HG02870 (cell line): ENCODE data around the gene CHRND.
"Not testable (repeated sequence)": the region's sequence is repeated elsewhere in the genome, so short reads cannot be mapped to it uniquely, and the experiment has no call there.

Source experiments
- ATAC-seq: cut with Tn5 transposase; IDR thresholded peaks from one replicate; pipeline ENCODE4 v1.9.1; 2021; ENCODE audit warnings: mild to moderate bottlenecking, moderate library complexity; ENCODE audit not compliant: unreplicated experiment

Gene CHRND

GRCh38 chr2:232524771-232525170 lies 1.2 kb upstream of the CHRND start:
- ATAC-seq: no peak

- ATAC-seq: no peak
Observed at GRCh38 chr2:232525199-232525598, 761 bp upstream of the CHRND start.

GRCh38 chr2:232526372-232526941 lies 497 bp downstream of the CHRND start:
- ATAC-seq: no peak

DNA sequence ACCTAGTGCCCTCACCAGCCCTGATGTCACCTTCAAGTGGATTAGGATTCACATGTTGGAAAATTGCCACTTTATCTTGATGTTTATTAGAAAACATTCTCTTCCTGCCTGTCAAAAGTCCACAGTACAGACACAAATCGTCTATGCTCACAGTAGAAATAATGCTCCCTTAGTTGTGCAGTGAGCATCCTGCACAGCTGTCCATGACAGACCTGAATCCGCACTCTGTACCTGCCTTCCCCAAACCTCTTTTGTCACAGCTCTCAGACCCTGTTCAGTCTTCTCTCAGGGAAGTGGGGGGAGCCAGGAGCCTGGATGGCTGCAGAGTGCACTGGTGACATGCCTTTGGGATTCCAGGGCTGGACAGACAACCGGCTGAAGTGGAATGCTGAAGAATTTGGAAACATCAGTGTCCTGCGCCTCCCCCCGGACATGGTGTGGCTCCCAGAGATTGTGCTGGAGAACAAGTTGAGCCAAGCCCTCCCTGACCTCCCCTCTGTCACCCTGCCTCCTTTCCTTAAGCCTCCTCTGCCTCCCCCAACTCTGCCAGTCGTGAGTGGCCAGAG lies 2.0 kb downstream of the CHRND start:
- ATAC-seq: no peak

DNA sequence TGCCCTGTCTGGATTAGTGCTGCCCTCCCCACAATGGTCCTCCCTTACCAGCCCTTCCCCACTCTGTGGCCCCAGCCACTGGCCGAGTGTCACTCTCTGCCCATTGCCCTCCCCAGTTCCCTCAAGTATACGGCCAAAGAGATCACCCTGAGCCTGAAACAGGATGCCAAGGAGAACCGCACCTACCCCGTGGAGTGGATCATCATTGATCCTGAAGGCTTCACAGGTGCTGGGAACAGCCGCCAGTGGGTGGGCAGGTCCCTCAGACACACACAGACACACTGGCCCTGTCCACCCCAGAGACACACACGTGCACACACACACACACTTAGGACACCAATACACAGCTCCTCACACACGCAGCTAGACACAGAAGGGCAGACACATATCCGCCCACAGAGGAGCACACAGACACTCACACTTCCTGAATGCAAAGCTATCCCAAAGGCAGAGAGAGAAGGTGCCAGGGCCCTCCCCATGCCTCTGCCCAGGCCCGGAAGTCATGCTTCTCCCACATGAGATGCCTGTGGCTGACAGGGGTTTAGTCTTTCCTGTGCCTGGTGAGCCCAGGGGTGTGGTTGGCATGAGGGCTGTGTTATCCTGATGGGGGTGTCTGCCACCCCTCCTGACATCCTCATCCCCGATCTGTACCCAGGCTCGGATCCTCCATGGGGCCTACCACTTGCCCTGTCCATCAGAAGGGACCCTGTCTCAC lies 2.9 kb downstream of the CHRND start:
- no peak for ATAC-seq

DNA sequence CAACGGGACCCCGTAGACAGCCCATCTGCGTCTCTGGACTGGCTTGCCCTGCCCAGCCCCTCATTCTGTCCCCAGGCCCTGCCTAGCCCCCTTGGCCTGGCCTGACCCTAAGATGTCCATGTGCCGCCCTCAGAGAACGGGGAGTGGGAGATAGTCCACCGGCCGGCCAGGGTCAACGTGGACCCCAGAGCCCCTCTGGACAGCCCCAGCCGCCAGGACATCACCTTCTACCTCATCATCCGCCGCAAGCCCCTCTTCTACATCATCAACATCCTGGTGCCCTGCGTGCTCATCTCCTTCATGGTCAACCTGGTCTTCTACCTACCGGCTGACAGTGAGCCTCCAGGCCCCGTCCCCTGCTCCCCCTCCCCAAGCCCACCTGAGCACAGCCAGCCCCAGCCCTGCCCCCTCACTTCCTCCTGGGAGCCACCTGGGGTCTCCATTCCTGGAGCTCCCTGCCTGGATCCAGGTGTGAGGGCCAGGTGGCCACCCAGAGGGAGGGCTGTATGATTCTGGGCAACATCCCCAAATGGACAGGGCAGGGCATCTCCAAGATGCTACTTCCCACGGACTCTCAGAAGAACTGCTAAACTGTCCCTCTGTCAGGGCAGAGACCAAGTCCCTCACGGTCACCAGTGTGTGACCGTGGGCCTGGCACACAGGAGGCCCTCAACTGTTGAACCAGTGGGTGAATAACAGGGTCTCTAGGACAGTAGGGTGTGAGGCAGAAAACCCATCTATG lies 4.0 kb downstream of the CHRND start:
- ATAC-seq: no peak

- ATAC-seq: no peak
Observed at GRCh38 chr2:232530626-232531260, 4.8 kb downstream of the CHRND start.

GRCh38 chr2:232532419-232532818 lies 6.5 kb downstream of the CHRND start:
- no peak for ATAC-seq

- ATAC-seq: not testable (repeated sequence)
Observed at GRCh38 chr2:232532821-232533220, 6.9 kb downstream of the CHRND start.

GRCh38 chr2:232533944-232534710 lies 8.2 kb downstream of the CHRND start:
- ATAC-seq: no peak

DNA sequence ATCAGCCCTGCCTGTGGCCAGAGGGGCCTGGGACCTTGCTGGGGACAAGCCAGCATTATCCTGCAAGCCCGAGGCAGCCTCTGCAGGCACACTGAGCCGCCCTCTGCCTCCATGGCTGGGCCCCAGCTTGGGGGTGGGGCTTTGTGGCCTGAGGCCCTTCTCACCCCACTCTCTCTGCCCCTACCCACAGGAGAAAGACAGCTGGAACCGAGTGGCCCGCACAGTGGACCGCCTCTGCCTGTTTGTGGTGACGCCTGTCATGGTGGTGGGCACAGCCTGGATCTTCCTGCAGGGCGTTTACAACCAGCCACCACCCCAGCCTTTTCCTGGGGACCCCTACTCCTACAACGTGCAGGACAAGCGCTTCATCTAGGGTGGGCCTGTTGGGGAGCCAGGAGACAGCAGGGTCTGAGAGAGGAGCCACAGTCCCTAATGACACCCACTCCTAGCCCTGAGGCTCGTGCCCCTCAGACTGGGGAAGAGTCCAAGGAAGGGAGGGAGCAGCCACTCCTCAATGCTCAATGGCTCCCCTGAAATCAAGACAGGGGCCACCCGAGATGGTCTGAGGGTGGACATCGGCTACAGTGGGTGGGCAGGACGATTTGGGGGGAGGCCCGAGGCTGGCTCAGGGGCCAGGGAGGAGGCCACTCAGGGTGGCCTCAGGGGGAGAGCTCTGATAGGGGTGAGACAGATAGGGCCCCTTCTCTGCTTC lies 9.1 kb downstream of the CHRND start:
- ATAC-seq: no peak

- no peak for ATAC-seq
Observed at GRCh38 chr2:232535761-232536530, 10.0 kb downstream of the CHRND start.

DNA sequence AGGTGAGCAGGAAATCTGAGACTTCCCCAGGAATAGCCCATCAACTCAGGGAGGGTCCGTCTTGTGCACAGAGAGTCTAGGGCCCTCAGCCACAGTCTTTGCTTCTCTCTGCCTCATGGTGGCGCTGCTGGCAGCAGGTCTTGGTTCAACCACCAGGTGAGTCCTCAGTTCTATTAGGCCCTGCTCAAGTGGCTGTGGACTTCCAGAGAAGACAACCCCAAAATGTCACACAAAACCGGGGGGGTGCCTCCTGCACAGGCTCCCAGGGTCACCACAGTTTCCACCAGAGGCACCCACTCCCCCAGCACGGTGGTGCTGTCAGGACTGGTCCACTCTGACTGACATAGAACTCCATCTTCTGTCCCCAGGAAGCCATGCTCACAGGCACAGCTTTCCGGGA lies 11.1 kb downstream of the CHRND start:
- no peak for ATAC-seq

DNA sequence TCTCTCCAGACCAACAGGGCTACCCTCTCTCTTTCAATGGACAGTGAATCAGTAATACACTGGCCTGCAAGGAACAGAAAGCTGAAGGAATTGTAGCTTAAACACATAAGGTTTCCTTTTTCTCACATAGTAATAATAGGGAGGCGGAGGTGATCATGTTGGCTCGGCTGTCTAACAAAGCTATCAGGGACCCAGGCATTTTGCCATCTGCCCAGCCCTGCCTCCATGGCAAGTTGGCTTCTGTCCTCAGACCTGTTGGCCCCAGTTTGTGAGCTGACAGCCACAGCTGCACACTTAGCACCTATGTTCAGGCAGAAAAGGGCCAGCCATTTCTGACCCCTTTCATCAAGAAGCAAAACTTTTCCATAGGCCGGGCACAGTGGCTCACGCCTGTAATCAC lies 11.5 kb downstream of the CHRND start:
- ATAC-seq: no peak

DNA sequence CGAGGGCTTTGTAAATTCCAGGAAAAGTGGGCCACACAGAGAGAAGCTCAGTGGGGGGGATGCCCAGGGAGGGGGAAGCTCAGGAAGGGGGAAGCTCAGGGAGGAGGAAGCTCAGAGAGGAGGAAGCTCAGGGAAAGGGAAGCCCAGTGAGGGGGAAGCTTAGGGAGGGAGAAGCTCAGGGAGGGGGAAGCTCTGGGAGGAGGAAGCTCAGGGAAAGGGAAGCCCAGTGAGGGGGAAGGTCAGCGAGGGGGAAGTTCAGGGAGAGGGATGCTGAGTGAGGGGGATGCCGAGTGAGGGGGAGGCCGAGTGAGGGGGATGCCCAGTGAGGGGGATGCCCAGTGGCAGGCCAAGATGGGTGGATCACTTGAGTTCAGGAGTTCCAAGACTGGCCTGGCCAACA lies 12.7 kb downstream of the CHRND start:
- ATAC-seq: no peak

- ATAC-seq: no peak
Observed at GRCh38 chr2:232539298-232540231, 13.6 kb downstream of the CHRND start, which contains the start of gene CHRNG. TSS of gene CHRNG (plus strand) at chr2:232539692. CDS start at chr2:232539748, 56 bp downstream.

GRCh38 chr2:232540441-232541041 lies 14.6 kb downstream of the CHRND start:
- ATAC-seq: no peak
